Measurements from ENCODE around the gene PSMC4.
A peak's percentile ranks its signal among the peaks of the same experiment; 100 is the strongest.

PSMC4 gene

GRCh38 chr19:39995794-39996193 is 24.8 kb downstream of the PSMC4 start:
- DNase-seq = no peak

DNA sequence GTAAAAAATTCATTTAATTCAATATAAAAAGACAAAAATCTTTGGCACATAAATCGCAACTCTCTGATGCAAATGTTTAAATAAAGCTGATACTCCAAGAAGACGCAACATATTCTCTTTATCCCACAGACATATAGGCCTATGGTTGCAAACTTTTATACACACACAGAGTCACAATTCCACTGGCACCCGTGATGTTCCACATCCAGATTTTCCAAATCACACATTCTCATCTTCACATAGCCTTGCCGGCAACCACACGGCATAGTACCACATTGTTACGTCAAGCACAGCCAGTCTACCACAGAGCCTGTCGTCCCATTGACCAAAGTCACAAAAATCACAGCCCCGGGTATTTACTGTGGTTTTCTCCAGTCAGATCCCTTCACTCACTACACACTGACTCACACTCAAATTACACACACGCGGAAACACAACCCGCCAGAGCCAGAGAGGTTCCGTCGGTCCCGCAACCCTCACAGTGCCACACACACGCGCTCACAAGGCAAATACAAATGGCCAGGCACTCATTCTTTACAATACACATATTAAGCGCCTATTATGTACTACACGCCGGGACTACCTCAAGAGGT is 25.3 kb downstream of the PSMC4 start:
- peak; percentile 51 for DNase-seq

DNA sequence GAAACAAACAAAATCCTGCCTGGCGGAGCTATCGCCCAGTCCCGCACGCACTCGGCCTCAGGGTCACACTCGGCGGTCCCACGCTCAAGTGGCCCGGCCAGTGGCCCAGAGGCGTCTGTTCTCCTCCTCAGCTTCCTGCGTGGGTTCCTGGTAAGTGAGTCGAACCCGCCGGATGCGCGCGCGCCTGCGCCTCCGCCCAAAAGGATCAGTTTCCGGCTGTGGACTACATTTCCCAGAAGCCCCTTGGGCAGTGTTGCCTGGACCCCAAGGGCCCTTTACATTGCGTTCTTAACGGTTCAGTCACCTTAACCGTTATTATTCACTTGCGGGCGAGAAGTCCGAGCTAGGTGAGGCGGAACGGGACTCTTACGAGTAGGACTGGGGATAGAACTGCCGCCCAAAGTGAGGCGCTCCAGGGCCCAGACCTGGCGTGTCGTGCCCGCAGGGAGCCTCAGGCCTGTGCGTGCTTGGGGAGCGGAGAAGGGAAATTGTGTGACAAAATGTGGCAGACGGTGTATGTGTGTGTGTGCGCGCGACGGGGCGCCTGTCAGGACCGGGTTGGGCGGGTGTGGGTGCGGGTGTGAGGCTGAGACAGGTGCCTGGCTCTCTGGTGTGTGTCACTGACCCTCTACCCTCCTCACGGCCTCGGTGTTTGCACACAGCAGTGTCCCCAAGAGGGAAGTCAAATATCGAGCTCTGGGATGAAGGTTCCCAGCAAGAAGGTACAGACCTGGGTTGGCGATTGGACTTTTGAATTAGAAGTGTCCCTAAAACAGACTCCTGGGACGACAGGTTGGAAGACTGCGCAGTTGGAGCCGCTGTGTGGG is 26.1 kb downstream of the PSMC4 start, which contains the start of gene ZNF546:
Gene ZNF546 (plus strand): TSS at position 250 of the 827 bp plus-strand sequence. CDS start 1,267 bp downstream, outside the sequence.
- DNase-seq = peak; percentile 93

- DNase-seq = peak; percentile 6
Measured at GRCh38 chr19:39997638-39998216, 26.8 kb downstream of the PSMC4 start.

DNA sequence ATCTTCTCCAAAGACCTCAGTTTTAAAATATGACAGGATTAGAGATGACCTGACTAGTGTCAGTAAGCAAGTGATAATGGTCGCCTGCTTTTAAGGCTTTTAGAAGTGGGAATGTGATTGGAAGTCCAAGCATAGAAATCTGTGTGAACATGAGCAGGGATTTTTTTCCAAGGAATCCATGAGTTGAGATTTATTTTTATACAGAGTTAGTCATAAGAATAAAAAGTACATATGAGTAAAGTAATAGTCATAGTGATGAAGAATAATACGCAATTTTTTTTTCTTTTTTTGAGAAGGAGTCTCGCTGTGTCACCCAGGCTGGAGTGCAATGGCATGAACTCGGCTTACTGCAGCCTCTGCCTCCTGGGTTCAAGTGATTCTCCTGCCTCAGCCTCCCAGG is 27.5 kb downstream of the PSMC4 start:
- no peak for DNase-seq

DNA sequence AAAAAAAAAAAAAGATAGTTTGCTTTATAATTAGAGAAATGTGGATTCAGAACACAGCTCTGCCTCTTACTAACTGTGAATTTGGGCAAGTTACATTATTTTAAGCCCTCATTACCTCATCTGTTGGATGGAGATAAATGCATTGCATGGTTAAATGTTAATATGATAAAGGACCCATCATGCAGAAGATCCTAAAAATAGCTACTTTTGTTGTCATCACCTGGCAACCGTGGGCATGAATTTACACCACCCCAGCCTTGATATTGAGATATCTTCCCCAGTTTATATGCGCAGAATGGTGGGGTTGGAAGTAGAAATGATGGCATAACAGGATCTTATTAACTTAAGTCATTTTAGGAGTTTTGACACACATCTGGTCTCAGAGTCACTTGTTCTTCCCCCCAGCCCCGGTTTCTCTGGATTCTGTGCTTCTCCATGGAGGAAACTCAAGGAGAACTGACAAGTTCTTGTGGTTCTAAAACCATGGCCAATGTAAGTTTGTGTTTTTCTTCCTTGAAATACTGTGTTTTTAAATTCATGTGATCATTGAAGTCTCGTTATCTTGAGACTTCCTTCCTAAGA is 34.8 kb downstream of the PSMC4 start:
- no peak for DNase-seq

DNA sequence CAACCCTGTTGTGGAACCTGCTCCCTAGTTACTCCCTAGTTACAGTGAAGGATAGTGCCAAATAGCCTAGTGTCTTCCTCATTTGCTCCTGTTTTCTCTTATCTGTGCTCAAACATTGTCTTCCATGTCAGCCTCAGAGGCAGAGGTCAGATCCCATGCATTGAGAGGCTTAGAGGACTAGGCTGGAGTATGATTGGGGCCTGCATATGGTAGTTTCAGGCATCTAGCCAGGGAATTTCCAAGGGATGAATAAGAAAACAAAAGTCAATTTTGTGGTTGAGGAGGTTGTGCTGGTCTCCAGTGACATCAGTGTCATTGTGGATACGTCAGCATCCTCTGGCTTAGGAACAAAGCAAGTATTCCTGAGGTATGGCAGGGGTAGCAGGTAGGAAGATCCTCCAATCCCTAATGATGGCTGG is 35.3 kb downstream of the PSMC4 start:
- DNase-seq = no peak

DNA sequence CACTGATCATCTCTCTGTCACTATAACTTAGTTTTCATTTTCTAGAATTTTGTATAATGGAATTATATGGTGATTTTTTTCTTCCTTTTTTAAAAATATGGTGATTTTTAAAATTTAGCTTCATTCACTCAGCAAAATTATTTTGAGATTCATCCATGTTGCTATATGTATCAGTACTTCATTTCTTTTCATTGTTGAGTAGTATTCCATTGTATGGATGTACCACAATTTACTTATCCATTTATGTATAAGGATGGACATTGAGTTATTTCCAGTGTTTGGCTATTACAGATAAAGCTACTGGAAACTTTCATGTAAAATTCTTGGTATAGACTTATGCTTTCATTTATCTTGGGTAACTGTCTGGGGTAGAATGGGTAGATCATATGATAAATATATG is 38.7 kb downstream of the PSMC4 start:
- no peak for DNase-seq

DNA sequence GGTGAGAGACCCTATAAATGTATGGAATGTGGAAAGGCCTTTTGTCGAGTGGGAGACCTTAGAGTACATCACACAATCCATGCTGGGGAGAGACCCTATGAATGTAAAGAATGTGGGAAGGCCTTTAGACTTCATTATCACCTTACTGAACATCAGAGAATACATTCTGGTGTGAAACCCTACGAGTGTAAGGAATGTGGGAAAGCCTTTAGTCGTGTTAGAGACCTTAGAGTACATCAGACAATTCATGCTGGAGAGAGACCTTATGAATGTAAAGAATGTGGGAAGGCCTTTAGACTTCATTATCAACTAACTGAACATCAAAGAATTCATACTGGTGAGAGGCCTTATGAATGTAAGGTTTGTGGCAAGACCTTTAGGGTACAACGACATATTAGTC is 43.0 kb downstream of the PSMC4 start:
- DNase-seq = no peak

- no peak for DNase-seq
Measured at GRCh38 chr19:40023969-40024368, 53.0 kb downstream of the PSMC4 start.

DNA sequence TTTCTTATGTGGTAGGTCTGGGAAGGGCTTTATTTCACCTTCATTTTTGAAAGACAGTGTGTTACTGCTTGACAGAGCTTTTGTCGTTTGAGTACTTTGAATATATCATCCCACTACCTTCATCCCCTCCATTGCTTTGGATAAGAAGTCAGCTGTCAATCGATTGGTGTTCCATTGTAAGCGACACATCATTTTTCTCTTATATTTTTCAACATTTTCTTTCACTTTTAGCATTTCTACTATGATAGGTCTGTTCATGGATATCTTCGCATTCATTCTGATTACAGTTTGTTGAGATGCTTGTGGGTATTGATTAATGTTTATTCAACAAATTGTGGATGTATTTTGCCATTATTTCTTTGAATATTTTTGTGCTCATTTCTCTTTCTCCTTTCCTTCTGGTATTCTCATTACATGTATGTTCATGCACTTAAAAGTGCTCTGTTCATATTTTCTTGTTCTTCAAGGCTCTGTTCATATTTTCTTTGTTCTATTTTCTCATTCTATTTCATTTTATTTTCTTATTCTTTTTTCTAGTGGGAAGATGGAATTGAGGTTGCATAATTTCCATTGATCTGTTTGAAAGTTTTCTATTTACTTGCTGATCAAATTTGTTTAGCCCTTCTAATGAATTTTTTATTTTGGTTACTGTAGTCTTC is 55.1 kb downstream of the PSMC4 start:
- DNase-seq = no peak

DNA sequence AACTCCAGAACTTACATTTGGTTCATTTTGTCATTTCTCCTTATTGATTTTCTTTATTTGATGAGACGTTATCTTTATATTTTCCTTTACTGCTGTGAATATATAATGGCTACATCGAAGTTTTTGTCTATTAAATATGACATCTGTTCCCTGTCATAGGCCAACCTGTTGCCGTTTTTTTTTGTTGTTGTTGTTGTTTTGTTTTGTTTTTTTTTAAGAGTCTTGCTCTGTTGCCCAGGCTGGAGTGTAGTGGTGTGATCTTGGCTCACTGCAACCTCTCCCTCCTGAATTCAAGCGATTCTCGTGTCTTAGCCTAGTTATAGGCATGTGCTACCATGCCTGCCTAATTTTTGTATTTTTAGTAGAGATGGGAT is 55.6 kb downstream of the PSMC4 start:
- DNase-seq = no peak
